Brain microvascular endothelial cell (primary cell): ENCODE results near the gene KANSL1.

Experiments
- DNase-seq: peaks from one replicate; pipeline ENCODE4 v3.0.0-alpha.2; 2020
- H3K27ac ChIP-seq: fragments of 250-450 bp; sonication (Bioruptor Pico); 2 replicates; pipeline ENCODE4 v1.5.1; 2020; ENCODE audit warnings: mild to moderate bottlenecking, moderate library complexity
- H3K27me3 ChIP-seq: fragments of 250-450 bp; sonication (Bioruptor Pico); replicated peaks from 2 replicates; pipeline ENCODE4 v1.5.1; 2020; ENCODE audit warnings: mild to moderate bottlenecking
- H3K36me3 ChIP-seq: fragments of 250-450 bp; sonication (Bioruptor Pico); replicated peaks from 2 replicates; pipeline ENCODE4 v1.5.1; 2020; ENCODE audit warnings: mild to moderate bottlenecking
- H3K4me3 ChIP-seq: 2 replicates; pipeline ENCODE4 v1.5.1; 2011; ENCODE audit warnings: low read depth, mild to moderate bottlenecking, control low read depth, low read length, moderate library complexity
- in situ Hi-C: cut with HindIII; loops from 2 replicates; pipeline ENCODE4 v1.10.0; 2017; ENCODE audit warnings: low sequenced_read_pairs, low pct_ligation_motif_present
- TF ChIP-seq, protein P1 (sequence below): IDR thresholded peaks from 2 replicates; pipeline ENCODE4 v1.5.1; 2011; ENCODE audit warnings: low read depth, mild to moderate bottlenecking, moderate library complexity, low read length, control low read depth, inconsistent platforms; ENCODE audit errors: missing control alignments

Gene KANSL1

DNA sequence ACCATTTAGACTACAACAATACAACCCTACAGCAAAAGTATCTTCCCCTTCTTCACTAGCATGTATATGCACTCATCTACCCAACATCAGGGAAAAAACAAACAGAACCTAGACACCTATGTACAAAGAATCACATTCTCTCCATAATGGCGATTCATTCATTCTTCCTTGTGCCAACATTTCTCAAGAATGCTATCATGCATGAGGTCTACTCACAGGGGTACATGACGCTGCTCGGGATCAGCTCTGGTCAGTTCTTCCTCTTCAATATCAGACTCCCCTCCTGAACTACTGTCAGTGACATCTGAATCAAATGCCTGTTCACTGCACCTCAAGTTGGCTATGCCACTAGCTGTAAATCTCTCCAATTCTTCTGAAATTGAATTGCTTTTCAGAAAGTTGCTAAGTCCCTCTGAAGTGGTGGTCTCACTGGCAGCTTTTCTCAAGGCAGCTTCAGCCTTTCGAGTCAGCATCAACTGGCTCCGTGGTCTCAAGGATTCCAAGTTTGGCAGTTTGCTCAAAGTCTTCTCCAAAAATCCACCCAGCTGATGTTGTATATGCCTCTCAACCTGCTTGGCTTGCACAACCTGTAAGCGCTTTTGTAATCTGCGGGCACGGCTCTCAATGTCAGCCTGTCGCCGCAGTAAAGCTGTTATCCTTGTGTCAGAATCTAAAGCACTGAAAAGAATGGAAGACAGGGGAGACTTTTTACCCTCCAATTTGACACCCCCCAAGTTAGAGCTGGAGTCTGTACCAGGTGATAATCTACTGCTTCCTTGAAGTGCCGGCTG, 22.4 kb downstream of the KANSL1 start:
- TF ChIP-seq, protein P1, sequence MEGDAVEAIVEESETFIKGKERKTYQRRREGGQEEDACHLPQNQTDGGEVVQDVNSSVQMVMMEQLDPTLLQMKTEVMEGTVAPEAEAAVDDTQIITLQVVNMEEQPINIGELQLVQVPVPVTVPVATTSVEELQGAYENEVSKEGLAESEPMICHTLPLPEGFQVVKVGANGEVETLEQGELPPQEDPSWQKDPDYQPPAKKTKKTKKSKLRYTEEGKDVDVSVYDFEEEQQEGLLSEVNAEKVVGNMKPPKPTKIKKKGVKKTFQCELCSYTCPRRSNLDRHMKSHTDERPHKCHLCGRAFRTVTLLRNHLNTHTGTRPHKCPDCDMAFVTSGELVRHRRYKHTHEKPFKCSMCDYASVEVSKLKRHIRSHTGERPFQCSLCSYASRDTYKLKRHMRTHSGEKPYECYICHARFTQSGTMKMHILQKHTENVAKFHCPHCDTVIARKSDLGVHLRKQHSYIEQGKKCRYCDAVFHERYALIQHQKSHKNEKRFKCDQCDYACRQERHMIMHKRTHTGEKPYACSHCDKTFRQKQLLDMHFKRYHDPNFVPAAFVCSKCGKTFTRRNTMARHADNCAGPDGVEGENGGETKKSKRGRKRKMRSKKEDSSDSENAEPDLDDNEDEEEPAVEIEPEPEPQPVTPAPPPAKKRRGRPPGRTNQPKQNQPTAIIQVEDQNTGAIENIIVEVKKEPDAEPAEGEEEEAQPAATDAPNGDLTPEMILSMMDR = no peak
- Histone ChIP-seq H3K36me3 (peaks cover 20% of the 10 kb centered on the region), H3K27ac (no peak overlapping the region), H3K4me3 (no peak overlapping the region), H3K27me3 (no peaks in the 10 kb centered on the region)
- DNase-seq = no peak
- in situ Hi-C loops = no loop called here

GRCh38 chr17:46169913-46170638, 23.2 kb downstream of the KANSL1 start:
- H3K27ac ChIP-seq = no peak overlapping the region
- peaks cover 20% of the 10 kb centered on the region for H3K36me3 ChIP-seq
- TF ChIP-seq, protein P1 = no peak
- DNase-seq = no peak
- no peak overlapping the region for H3K4me3 ChIP-seq
- H3K27me3 ChIP-seq = no peaks in the 10 kb centered on the region
- in situ Hi-C loops = no loop called here

DNA sequence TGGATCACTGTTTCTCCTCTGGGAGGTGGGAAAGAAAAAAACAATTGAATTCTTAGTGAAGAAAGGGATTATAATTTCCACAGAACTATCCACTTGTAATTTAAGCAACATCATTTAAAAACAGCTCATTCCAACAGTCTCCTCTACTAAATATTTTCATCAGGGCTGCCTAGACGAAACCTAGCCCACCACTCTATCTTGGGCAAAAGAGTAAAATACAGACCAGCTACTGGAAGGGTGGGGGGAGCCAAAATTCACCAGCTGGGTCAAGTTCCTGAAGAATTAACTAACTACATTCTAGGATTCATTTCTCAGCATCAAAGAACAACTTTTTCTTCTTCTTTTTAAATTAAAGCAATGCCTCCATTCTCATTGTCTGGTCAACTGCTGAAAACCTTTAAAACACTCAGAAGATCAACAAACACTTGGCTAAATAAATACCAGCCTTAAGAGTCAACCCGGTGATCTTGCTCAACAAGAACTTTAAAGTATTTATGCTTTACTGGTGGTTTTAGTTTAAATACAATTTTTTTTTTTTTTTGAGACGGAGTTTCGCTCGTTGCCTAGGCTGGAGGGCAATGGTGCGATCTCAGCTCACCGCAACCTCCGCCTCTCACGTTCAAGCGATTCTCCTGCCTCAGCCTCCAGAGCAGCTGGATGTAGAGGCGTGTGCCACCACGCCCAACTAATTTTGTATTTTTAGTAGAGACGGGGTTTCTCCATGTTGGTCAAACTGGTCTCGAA, 25.2 kb downstream of the KANSL1 start:
- H3K27me3 ChIP-seq = no peaks in the 10 kb centered on the region
- in situ Hi-C loops = no loop called here
- TF ChIP-seq, protein P1 = no peak
- H3K27ac ChIP-seq = peak overlapping the region; percentile 35
- no peak overlapping the region for H3K4me3 ChIP-seq
- H3K36me3 ChIP-seq = peaks cover 20% of the 10 kb centered on the region
- DNase-seq = peak; percentile 16

- H3K27me3 ChIP-seq = no peaks in the 10 kb centered on the region
Observed at GRCh38 chr17:46167267-46167666, 26.0 kb downstream of the KANSL1 start.

GRCh38 chr17:46166692-46167249, 26.5 kb downstream of the KANSL1 start:
- TF ChIP-seq, protein P1 = no peak
- H3K4me3 ChIP-seq = no peak overlapping the region
- H3K36me3 ChIP-seq = peaks cover 19% of the 10 kb centered on the region
- in situ Hi-C loops = no loop called here
- DNase-seq = no peak
- no peaks in the 10 kb centered on the region for H3K27me3 ChIP-seq
- H3K27ac ChIP-seq = no peak overlapping the region

More at GRCh38 chr17:46167267-46167666, 26.0 kb downstream of the KANSL1 start:
- DNase-seq = no peak
- in situ Hi-C loops = no loop called here
- TF ChIP-seq, protein P1 = no peak
- no peak overlapping the region for H3K4me3 ChIP-seq
- H3K27ac ChIP-seq = no peak overlapping the region
- peaks cover 20% of the 10 kb centered on the region for H3K36me3 ChIP-seq
